ENCODE measurements around the gene OSCP1.

Gene OSCP1

DNA sequence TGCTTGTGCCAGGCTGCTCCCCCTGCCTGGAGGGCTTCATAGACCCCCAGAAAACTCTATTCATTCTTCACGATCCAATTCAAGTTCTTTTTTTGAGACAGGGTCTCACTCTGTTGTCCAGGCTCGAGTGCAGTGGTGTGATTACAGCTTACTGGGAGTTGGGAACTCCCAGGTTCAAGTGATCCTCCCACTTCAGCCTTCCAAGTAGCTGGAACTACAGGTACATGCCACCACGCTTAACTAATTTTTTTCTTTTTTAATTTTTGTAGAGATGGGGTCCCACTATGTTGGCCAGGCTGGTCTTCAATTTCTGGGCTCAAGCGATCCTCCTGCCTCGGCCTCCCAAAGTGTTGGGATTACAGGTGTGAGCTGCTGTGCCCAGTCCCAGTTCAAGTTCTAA, 68.8 kb downstream of the OSCP1 start:
- in situ Hi-C loops (cut with HindIII; ENCODE audit: low sequenced_read_pairs), result no loop called here
- no peak overlapping the region for H3K4me3 ChIP-seq (ENCODE audit: low read depth, low read length)
- TF ChIP-seq, protein P1, sequence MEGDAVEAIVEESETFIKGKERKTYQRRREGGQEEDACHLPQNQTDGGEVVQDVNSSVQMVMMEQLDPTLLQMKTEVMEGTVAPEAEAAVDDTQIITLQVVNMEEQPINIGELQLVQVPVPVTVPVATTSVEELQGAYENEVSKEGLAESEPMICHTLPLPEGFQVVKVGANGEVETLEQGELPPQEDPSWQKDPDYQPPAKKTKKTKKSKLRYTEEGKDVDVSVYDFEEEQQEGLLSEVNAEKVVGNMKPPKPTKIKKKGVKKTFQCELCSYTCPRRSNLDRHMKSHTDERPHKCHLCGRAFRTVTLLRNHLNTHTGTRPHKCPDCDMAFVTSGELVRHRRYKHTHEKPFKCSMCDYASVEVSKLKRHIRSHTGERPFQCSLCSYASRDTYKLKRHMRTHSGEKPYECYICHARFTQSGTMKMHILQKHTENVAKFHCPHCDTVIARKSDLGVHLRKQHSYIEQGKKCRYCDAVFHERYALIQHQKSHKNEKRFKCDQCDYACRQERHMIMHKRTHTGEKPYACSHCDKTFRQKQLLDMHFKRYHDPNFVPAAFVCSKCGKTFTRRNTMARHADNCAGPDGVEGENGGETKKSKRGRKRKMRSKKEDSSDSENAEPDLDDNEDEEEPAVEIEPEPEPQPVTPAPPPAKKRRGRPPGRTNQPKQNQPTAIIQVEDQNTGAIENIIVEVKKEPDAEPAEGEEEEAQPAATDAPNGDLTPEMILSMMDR (IDR thresholded peaks at IDR 0.05; ENCODE audit: low read depth, low read length, missing control alignments), result no peak
- DNase-seq (ENCODE audit: low read depth), result no peak

DNA sequence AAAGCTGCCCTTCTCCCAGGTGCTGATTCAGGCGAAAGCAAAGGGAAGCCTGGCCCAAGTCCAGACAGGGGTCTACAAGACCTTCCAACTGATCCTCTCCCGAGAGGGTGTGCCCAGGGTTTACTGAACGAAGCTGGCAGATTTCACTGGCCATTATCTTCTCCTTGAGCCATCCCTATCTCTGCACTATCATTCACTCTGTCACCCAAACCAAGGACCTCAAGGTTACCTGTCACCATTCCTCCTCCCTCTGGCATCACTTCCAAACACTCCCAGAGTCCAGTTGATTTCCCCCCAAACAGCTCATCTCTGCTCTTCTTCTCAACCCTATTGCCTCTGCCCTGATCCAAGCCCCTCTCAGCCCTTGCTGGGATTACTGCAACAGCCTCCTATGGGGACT, 69.5 kb downstream of the OSCP1 start:
- in situ Hi-C loops (cut with HindIII; ENCODE audit: low sequenced_read_pairs), result no loop called here
- H3K4me3 ChIP-seq (ENCODE audit: low read depth, low read length), result no peak overlapping the region
- DNase-seq (ENCODE audit: low read depth), result no peak
- TF ChIP-seq, protein P1 (IDR thresholded peaks at IDR 0.05; ENCODE audit: low read depth, low read length, missing control alignments), result no peak

DNA sequence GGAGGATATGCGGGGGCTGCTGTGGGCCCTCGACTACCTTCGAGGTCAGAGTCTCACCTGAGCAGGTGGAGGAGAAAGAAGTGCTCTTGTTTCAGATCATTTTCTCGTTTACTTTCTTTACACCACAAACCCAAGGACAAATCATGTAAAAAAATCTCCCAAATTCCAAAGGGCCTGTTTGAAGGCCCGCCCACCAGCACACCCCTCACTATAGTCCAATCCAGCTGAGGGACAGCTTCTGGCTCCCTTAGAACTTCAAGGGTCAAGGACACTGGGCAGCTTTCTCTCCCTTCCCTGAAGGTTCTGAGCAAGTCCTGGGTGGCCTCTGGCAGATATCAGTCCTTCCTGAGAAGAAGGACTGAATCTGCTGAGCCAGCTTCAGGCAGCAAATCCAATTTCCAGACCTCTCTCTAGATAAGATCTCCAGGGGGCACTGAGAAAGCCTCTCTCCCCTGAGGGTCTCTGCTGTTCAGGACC, 70.1 kb downstream of the OSCP1 start:
- H3K4me3 ChIP-seq (ENCODE audit: low read depth, low read length), result no peak overlapping the region
- DNase-seq (ENCODE audit: low read depth), result no peak
- TF ChIP-seq, protein P1 (IDR thresholded peaks at IDR 0.05; ENCODE audit: low read depth, low read length, missing control alignments), result no peak
- in situ Hi-C loops (cut with HindIII; ENCODE audit: low sequenced_read_pairs), result no loop called here

DNA sequence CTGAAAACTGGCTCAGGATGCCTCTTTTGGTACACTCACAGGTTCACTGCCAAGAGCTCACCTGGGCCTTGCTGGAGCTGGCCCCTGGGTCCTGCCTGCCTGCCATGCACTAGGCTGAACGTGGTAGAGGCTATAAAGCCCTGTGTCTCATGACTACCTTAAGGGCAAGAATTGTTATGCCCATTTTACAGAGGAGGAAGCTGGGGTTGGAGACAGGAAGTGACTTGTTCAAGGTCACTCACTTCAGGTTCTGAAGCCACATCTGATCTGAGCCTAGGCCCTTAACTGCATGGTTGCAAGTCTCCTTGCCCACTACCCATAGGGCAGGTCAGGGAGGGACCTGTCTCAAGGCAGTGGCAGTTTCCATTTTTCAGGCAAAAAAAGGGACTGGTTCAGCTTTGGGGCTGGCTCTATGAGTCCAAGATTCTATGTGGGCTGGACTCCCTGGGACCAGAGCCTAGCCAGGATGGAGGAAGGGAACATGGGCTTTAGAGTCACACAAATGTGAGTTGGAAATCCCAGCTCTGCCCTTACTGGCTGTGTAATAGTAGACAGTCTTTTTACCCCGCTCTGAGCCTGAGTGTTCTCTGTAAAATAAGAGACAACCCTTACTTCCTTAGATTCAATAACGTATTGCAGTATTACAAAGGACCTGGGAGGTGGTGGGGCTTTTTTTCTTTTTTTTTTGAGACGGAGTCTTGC, 72.3 kb downstream of the OSCP1 start:
- no peak overlapping the region for H3K4me3 ChIP-seq (ENCODE audit: low read depth, low read length)
- in situ Hi-C loops (cut with HindIII; ENCODE audit: low sequenced_read_pairs), result no loop called here
- DNase-seq (ENCODE audit: low read depth), result no peak
- TF ChIP-seq, protein P1 (IDR thresholded peaks at IDR 0.05; ENCODE audit: low read depth, low read length, missing control alignments), result no peak

DNA sequence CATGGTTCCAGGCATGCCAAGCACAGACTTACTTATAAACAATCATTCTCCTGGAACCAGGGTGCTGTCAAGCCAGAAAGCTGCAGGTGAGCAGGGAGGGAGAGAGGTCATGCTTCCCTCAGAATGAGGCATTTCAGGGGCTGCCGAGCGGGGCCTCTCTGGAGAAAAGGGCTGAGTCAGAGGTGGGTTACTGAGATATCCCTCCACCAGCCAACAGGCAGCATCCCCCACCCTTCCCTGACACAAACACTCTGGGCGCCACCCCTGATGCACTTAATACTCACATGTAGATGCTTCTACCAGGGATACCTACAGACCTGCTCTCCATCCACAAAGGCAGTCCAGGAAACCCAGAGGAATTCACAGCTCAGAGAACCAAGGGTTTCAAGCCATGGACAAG, 77.6 kb downstream of the OSCP1 start:
- in situ Hi-C loops (cut with HindIII; ENCODE audit: low sequenced_read_pairs), result no loop called here
- no peak overlapping the region for H3K4me3 ChIP-seq (ENCODE audit: low read depth, low read length)
- no peak for DNase-seq (ENCODE audit: low read depth)
- TF ChIP-seq, protein P1 (IDR thresholded peaks at IDR 0.05; ENCODE audit: low read depth, low read length, missing control alignments), result no peak

DNA sequence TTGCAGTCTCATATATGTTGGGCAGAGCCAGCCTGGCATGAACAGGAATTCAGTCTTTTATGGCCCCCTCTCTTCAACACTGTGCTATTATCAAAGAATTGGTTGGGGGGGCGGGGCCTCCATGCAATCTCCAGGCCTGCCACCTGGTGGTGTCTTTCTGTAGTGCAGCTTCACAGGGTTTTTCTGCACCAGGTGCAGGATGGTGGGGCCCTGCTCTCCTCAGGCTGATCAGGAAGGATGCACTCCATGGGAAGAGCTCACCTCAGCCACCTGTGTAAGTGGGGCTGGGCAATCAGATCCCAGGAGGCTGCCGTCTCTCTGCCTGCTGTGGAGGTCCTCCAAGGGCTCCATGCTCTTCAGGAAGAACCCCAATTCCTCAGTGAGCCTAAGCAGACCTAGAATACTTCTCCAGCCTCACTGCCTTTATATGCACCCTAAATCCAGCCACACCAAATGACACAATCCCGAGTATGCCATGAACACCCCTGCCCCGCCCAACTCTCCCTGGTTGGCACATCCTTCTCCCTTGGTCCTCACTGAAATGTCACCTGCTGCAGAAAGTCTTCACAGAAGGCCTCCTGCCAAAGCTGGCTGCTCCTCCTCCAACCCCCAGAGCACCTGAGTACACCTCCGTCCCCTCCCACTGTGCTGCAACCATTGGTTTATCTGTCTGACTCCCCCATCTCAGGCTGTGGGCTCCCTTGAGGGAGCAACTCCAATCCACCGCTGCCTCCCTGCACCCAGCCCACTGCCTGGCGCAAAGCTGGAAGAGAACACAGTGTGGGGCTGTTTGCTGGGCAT, 81.0 kb downstream of the OSCP1 start:
- H3K4me3 ChIP-seq (ENCODE audit: low read depth, low read length), result no peak overlapping the region
- in situ Hi-C loops (cut with HindIII; ENCODE audit: low sequenced_read_pairs), result no loop called here
- peak; percentile 27 for DNase-seq (ENCODE audit: low read depth)
- TF ChIP-seq, protein P1 (IDR thresholded peaks at IDR 0.05; ENCODE audit: low read depth, low read length, missing control alignments), result peak; percentile 94

All from astrocyte of the cerebellum (primary cell).